ENCODE results near the gene CLN5.
"Not testable (repeated sequence)": the region's sequence is repeated elsewhere in the genome, so short reads cannot be mapped to it uniquely, and the experiment has no call there.

CLN5 gene

DNA sequence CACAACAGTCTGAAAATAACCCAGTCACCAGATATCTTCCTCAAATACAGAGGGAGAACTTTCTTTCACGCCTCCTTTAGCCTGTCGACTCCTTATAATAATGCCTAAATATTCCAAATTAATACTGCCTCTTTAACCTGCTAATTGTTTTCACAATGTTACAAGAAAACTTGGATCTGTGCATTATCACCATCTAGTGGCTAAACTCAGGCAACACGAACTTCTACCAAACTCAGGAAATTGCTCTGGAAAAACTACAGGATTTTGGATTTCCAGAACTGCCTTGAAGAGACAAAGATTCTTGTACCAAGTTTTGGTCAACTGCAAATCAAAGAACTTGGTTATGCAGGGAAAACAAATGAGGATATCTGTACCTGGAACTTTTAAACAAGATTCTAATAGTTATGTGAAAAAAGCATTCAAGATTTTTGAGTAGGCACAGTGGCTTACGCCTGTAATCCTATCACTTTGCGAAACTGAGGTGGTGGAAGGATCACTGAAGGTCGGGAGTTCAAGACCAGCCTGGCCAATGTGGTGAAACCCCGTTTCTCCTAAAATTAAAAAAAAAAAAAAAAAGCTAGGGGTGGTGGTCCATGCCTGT, 10.8 kb downstream of the CLN5 start:
- no peak overlapping the region for H3K9ac ChIP-seq (ENCODE audit: low read depth, low read length)

DNA sequence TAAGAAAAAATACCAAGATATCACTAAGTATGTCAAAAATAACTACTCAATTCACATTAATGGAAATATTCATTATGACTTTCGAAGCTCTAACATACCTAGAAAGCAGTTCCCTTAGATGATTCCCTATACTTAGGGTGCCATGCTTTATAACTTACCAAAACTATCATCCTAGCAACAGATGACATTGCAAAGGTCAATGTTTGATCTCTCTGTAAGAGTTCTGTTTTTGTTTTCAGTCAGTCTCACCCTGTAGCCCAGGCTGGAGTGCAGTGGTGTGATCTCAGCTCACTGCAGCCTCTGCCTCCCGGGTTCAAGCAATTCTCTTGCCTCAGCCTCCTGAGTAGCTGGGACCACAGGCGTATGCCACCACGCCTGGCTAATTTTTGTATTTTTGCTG, 16.5 kb downstream of the CLN5 start:
- H3K27me3 ChIP-seq (ENCODE audit: insufficient read depth, low read length); H3K9me3 ChIP-seq (ENCODE audit: insufficient read depth, low read depth, low read length); H3K27ac ChIP-seq (ENCODE audit: low read length); H3K4me3 ChIP-seq (ENCODE audit: low read length); H3K4me1 ChIP-seq (ENCODE audit: insufficient read depth, low read length); H3K9ac ChIP-seq (ENCODE audit: low read depth, low read length): not testable (repeated sequence)
- H3K36me3 ChIP-seq (ENCODE audit: insufficient read depth, low read depth, low read length) = peaks cover 76% of the 10 kb centered on the region

More for the DNA sequence above, 10.8 kb downstream of the CLN5 start:
- no peaks in the 10 kb centered on the region for H3K9me3 ChIP-seq (ENCODE audit: insufficient read depth, low read depth, low read length)
- H3K4me1 ChIP-seq (ENCODE audit: insufficient read depth, low read length) = no peaks in the 10 kb centered on the region
- no peak overlapping the region for H3K27ac ChIP-seq (ENCODE audit: low read length)
- no peak overlapping the region for H3K4me3 ChIP-seq (ENCODE audit: low read length)
- peaks cover 64% of the 10 kb centered on the region for H3K36me3 ChIP-seq (ENCODE audit: insufficient read depth, low read depth, low read length)
- H3K27me3 ChIP-seq (ENCODE audit: insufficient read depth, low read length) = no peaks in the 10 kb centered on the region

DNA sequence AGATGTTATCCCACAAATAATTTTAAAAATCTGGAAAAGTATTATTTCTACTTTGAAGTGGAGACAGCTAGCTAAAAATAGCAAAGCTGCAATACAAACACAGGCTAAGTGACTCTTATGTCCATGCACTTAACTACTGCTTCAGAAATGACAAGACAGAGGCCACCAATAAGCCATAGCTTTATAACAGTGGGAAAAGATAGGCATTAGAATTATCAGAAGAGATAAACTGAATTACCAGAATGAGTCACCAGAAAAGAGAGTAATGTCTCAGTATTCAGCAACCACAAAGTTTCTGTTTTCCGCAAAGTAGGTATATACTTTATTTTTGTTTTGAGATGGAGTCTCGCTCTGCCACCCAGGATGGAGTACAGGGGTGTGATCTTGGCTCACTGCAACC, 17.1 kb downstream of the CLN5 start:
- no peak overlapping the region for H3K27ac ChIP-seq (ENCODE audit: low read length)
- H3K9ac ChIP-seq (ENCODE audit: low read depth, low read length) = no peak overlapping the region
- H3K9me3 ChIP-seq (ENCODE audit: insufficient read depth, low read depth, low read length) = no peaks in the 10 kb centered on the region
- no peaks in the 10 kb centered on the region for H3K27me3 ChIP-seq (ENCODE audit: insufficient read depth, low read length)
- peaks cover 82% of the 10 kb centered on the region for H3K36me3 ChIP-seq (ENCODE audit: insufficient read depth, low read depth, low read length)
- H3K4me3 ChIP-seq (ENCODE audit: low read length) = no peak overlapping the region
- H3K4me1 ChIP-seq (ENCODE audit: insufficient read depth, low read length) = no peaks in the 10 kb centered on the region

DNA sequence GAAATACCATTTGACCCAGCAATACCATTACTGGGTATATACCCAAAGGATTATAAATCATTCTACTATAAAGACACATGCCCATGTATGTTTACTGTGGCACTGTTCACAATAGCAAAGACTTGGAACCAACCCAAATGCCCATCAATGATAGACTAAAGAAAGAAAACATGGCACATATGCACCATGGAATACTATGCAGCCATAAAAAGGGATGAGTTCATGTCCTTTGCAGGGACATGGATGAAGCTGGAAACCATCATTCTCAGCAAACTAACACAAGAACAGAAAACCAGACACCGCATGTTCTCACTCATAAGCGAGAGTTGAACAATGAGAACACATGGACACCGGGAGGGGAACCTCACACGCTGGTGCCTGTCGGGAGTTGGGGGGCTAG, 17.8 kb downstream of the CLN5 start:
- H3K9me3 ChIP-seq (ENCODE audit: insufficient read depth, low read depth, low read length); H3K4me3 ChIP-seq (ENCODE audit: low read length); H3K9ac ChIP-seq (ENCODE audit: low read depth, low read length); H3K27me3 ChIP-seq (ENCODE audit: insufficient read depth, low read length); H3K4me1 ChIP-seq (ENCODE audit: insufficient read depth, low read length); H3K27ac ChIP-seq (ENCODE audit: low read length): not testable (repeated sequence)
- H3K36me3 ChIP-seq (ENCODE audit: insufficient read depth, low read depth, low read length) = peaks cover 83% of the 10 kb centered on the region

DNA sequence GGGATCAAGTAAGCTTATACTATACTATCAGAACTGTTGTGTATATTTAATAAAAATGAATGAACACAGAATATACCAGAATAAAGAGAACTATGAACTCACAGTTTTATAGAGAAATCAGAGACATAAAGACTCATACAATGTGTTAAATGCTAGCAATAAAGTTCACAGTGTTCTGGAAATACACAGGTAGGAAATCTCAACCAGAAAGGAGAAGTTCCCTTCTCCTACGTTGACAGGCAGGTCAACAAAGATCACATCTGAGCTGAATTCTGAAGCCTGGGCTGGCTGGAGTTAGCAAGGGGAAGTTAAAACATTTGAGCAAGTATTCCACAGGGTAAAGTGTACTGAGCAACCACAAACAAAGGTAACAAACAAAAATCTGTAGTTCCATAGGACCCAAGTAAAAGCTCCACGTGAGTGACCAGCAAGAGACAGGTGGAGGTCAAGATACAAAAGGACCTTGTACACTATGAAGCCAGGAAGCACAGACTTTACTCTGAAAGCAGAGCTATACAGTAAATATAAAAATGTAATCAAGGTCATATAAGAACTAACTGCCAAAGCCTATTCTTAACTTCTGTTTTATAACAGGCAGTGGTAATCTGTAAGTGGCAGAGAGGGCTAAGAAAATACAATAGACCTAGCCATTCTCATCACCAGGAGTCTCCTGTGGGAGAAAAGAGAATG, 22.1 kb downstream of the CLN5 start:
- Histone ChIP-seq H3K36me3 (ENCODE audit: insufficient read depth, low read depth, low read length) (peaks cover 96% of the 10 kb centered on the region), H3K9ac (ENCODE audit: low read depth, low read length) (no peak overlapping the region), H3K27me3 (ENCODE audit: insufficient read depth, low read length) (no peaks in the 10 kb centered on the region), H3K27ac (ENCODE audit: low read length) (no peak overlapping the region), H3K4me1 (ENCODE audit: insufficient read depth, low read length) (no peaks in the 10 kb centered on the region), H3K4me3 (ENCODE audit: low read length) (no peak overlapping the region), H3K9me3 (ENCODE audit: insufficient read depth, low read depth, low read length) (no peaks in the 10 kb centered on the region)

DNA sequence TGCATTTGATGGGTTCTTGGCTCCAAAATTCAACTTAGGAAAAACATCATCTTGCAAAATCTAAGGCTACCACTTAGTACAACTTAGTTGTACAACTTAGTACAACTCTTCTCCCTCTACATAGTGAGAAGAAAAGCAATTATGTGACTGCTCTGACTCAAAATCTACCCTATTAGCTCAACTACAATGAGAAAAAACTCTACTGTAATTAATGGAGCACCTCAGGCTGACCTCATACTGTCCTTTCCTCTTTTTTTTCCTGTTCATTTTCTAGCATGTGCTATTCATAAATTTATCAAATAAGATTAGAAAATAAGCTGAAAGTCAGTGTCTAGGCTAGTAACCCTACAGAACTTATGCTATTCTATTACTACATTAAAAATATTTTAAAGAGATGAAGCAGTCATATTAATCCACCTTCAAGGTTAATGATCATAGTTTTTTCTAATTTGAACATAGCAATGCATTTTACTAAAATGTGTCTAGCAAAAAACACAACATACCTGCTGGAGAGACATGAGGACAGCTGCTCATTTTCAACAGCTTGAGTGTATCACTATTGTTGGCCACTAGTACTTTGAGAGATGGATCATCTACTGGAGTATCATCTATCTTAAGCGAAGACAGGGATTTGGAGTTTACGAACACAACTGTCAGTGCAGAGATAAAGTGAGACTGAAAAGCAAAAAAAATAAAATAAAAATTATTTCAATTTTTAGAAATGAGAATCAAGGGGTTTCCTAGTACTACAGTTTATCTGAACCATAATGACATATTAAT, 23.2 kb downstream of the CLN5 start:
- Histone ChIP-seq H3K4me3 (ENCODE audit: low read length) (no peak overlapping the region), H3K4me1 (ENCODE audit: insufficient read depth, low read length) (no peaks in the 10 kb centered on the region), H3K9ac (ENCODE audit: low read depth, low read length) (no peak overlapping the region), H3K27me3 (ENCODE audit: insufficient read depth, low read length) (no peaks in the 10 kb centered on the region), H3K9me3 (ENCODE audit: insufficient read depth, low read depth, low read length) (no peaks in the 10 kb centered on the region), H3K36me3 (ENCODE audit: insufficient read depth, low read depth, low read length) (peaks cover 85% of the 10 kb centered on the region), H3K27ac (ENCODE audit: low read length) (no peak overlapping the region)

DNA sequence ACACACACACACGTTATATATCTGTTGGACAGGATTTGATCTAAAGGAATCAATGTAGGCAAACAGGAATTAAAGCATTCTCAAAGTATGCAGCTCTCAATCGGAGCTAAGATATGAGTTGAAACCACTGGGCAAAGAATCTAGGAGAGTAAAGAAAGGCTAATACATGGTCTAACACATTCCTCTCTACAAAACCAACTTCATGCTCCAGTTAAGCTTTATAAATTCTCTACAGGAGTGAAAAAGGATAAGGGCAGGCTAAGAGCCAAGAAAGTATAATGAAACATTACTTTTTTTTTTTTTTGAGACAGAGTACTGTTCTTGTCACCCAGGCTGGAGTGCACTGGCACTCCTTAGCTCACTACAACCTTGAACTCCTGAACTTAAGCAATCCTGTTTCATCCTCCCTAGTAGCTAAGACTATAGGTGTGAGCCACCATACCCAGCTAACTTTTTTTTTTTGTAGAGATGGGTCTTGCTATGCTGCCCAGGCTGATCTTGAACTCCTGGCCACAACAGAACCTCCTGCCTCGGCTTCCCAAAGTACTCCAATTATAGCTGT, 24.5 kb downstream of the CLN5 start:
- H3K4me3 ChIP-seq (ENCODE audit: low read length) = no peak overlapping the region
- no peak overlapping the region for H3K9ac ChIP-seq (ENCODE audit: low read depth, low read length)
- no peaks in the 10 kb centered on the region for H3K4me1 ChIP-seq (ENCODE audit: insufficient read depth, low read length)
- no peaks in the 10 kb centered on the region for H3K9me3 ChIP-seq (ENCODE audit: insufficient read depth, low read depth, low read length)
- no peak overlapping the region for H3K27ac ChIP-seq (ENCODE audit: low read length)
- peaks cover 73% of the 10 kb centered on the region for H3K36me3 ChIP-seq (ENCODE audit: insufficient read depth, low read depth, low read length)
- H3K27me3 ChIP-seq (ENCODE audit: insufficient read depth, low read length) = no peaks in the 10 kb centered on the region

DNA sequence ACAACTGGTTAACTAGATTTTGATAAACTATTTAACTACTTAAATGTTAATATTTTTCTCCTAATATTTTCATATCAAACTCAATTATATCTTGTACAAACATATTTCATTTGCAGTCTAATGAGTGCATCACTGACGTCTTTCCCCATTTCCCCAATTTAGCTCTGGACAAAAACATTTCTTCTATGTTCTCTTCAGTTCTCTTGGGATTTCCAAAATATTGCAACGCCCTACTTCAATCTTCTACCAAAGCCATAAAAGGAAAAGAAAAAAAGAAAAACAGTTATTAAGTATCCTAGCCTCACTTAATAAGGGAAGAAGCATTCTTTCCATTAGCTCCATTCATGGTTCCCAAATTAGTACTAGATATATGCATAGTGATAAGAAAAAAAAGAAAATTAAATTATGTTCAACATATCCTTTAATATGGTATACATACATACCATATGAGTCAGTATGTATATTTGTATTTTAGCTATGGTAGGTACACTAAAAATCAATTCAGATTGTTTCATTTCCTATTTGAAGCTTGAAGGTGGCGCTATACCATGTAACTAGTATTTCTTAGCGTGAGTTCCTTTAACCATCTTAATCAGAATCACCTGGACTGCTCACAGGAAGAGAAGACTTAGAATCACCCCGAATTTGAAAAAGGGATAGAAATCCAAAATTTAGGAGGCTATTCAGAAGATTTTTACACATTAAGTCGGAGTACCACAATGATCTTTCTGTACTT, 25.2 kb downstream of the CLN5 start:
- peaks cover 69% of the 10 kb centered on the region for H3K36me3 ChIP-seq (ENCODE audit: insufficient read depth, low read depth, low read length)
- H3K9ac ChIP-seq (ENCODE audit: low read depth, low read length) = no peak overlapping the region
- no peaks in the 10 kb centered on the region for H3K27me3 ChIP-seq (ENCODE audit: insufficient read depth, low read length)
- H3K4me3 ChIP-seq (ENCODE audit: low read length) = no peak overlapping the region
- H3K4me1 ChIP-seq (ENCODE audit: insufficient read depth, low read length) = no peaks in the 10 kb centered on the region
- H3K27ac ChIP-seq (ENCODE audit: low read length) = no peak overlapping the region
- H3K9me3 ChIP-seq (ENCODE audit: insufficient read depth, low read depth, low read length) = no peaks in the 10 kb centered on the region

DNA sequence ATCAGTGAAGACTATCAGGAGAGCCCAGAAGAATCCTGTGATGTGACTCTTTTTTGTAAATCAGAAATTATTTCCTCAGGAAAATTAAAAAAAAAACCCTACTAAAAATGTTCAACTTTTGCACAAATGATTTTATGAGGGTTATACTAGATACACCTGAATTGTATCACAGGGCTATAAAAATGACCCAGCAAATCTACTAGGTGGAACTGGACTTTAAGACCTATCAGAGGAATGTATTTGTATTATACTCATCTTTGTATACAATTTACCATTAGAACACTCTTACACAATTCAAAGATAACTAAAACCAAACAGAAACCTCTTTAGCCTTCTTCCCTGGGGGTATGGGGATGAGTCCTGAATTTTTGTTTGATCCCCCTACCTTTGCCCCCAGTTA, 27.9 kb downstream of the CLN5 start:
- Histone ChIP-seq H3K9ac (ENCODE audit: low read depth, low read length) (no peak overlapping the region), H3K4me3 (ENCODE audit: low read length) (no peak overlapping the region), H3K4me1 (ENCODE audit: insufficient read depth, low read length) (no peaks in the 10 kb centered on the region), H3K9me3 (ENCODE audit: insufficient read depth, low read depth, low read length) (no peaks in the 10 kb centered on the region), H3K27me3 (ENCODE audit: insufficient read depth, low read length) (no peaks in the 10 kb centered on the region), H3K27ac (ENCODE audit: low read length) (no peak overlapping the region), H3K36me3 (ENCODE audit: insufficient read depth, low read depth, low read length) (peaks cover 44% of the 10 kb centered on the region)

DNA sequence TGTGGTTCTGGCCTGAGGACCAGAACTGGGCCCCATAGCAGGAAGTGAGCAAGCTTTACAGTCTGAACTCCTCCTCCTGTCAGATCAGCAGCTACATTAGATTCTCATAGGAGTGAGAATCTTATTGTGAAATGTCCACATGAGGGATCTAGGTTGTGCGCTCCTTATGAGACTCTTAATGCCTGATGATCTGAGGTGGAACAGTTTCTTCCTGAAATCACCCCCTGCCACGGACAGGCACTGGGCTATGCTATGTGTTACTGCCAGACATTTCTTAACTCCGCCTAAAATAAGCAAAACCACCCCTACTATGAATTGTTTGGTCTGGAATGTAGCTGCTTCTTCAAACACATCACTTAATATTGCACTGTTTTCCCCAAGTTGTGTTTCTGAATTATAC, 30.5 kb downstream of the CLN5 start:
- Histone ChIP-seq H3K27ac (ENCODE audit: low read length) (no peak overlapping the region), H3K4me3 (ENCODE audit: low read length) (no peak overlapping the region), H3K4me1 (ENCODE audit: insufficient read depth, low read length) (peaks cover 4% of the 10 kb centered on the region; the same call in 1 of the 2 replicates), H3K36me3 (ENCODE audit: insufficient read depth, low read depth, low read length) (peaks cover 18% of the 10 kb centered on the region), H3K9ac (ENCODE audit: low read depth, low read length) (no peak overlapping the region), H3K27me3 (ENCODE audit: insufficient read depth, low read length) (no peaks in the 10 kb centered on the region), H3K9me3 (ENCODE audit: insufficient read depth, low read depth, low read length) (no peaks in the 10 kb centered on the region)

DNA sequence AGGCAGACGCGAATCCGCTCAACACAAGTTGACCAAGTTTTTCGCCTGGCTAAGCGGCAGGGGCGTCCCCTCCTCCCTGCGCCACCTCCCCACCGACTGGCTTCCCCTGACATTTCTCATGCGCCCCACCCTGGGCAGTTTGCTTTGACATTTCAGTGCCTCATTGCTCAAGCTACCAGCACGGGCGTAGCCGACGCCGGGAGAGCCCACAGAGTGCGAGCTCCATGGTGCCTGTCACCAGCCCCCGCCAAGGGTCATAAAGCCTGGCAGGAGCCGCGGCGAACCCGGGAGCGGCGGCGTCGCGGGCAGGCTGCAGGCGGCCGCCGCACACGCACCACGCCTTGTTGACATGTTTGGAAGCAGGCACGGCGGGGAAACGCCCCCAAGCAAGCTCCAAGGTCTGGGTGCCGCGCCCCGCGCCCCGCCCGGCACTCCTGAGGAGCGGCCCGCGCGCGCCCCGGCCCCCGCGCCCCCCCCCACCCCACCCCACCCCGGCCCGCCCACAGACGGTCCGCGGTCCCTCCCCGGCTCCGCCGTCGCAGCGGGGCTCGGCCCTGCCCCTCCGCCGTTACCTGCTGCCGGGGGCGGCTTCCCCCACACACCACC, 34.5 kb downstream of the CLN5 start:
- Histone ChIP-seq H3K9ac (ENCODE audit: low read depth, low read length) (peak overlapping the region; percentile 79; the same call in 1 of the 2 replicates), H3K9me3 (ENCODE audit: insufficient read depth, low read depth, low read length) (no peaks in the 10 kb centered on the region), H3K27me3 (ENCODE audit: insufficient read depth, low read length) (no peaks in the 10 kb centered on the region), H3K4me3 (ENCODE audit: low read length) (peak overlapping the region; percentile 84), H3K36me3 (ENCODE audit: insufficient read depth, low read depth, low read length) (0 out of 2 replicates have a peak, but pooled peaks cover 3% of the 10 kb centered on the region), H3K4me1 (ENCODE audit: insufficient read depth, low read length) (peaks cover 14% of the 10 kb centered on the region; the same call in 1 of the 2 replicates), H3K27ac (ENCODE audit: low read length) (no peak overlapping the region)
